ENCODE data around the gene GABRB2.

GRCh38 chr5:161391016-161391415, 155.5 kb downstream of the GABRB2 start:
- TF ChIP-seq CREB1 (CRISPR knock-in tag; IDR thresholded peaks at IDR 0.05; ENCODE audit: low read depth) (no peak), EZH2 (IDR thresholded peaks at IDR 0.05; ENCODE audit: low read depth, unreplicated experiment) (no peak), POLR2AphosphoS5 (IDR thresholded peaks at IDR 0.05; ENCODE audit: low read depth) (no peak)

Measured in GM23338 (cell line).